Glutamatergic neuron (in vitro differentiated cells): Measurements from ENCODE around the gene CDK14. TPM values are rescaled to one million over a fixed set of nuclear protein-coding genes. Genes with fewer than 3 reads are reported as not detected.

Experiments
- DNase-seq: peaks from one replicate; pipeline ENCODE4 v3.0.0; 2022
- H3K27ac Mint-ChIP-seq: one replicate; pipeline ENCODE4 v1.8.0; 2020; ENCODE audit warnings: mild to moderate bottlenecking, mixed read lengths, inconsistent platforms; ENCODE audit not compliant: unreplicated experiment
- H3K27me3 Mint-ChIP-seq: one replicate; pipeline ENCODE4 v1.8.0; 2020; ENCODE audit warnings: mild to moderate bottlenecking, moderate library complexity, mixed read lengths, inconsistent platforms; ENCODE audit not compliant: unreplicated experiment
- H3K36me3 Mint-ChIP-seq: one replicate; pipeline ENCODE4 v1.8.0; 2020; ENCODE audit warnings: mild to moderate bottlenecking, mixed read lengths, inconsistent platforms; ENCODE audit not compliant: unreplicated experiment
- H3K4me1 Mint-ChIP-seq: one replicate; pipeline ENCODE4 v1.8.0; 2020; ENCODE audit warnings: mild to moderate bottlenecking, low read depth, mixed read lengths, inconsistent platforms; ENCODE audit not compliant: unreplicated experiment
- H3K4me3 Mint-ChIP-seq: one replicate; pipeline ENCODE4 v1.8.0; 2020; ENCODE audit warnings: mild to moderate bottlenecking, mixed read lengths, inconsistent platforms; ENCODE audit not compliant: unreplicated experiment
- H3K9me3 Mint-ChIP-seq: one replicate; pipeline ENCODE4 v1.8.0; 2020; ENCODE audit warnings: mild to moderate bottlenecking, moderate library complexity, mixed read lengths, inconsistent platforms; ENCODE audit not compliant: unreplicated experiment
- total RNA-seq: library from RNA; stranded (reverse); fragmentation: NEBNext Ultra II Directional; extraction: Animal tissue kit (Norgen Biotek cat#: 25700); gene quantifications from one replicate; pipeline ENCODE4 v1.2.1, GENCODE V29; 2021; ENCODE audit not compliant: unreplicated experiment
- TF ChIP-seq, protein P1 (sequence below): fragments of 200-600 bp; sonication (generic); IDR thresholded peaks from one replicate; pipeline ENCODE4 v1.5.0; 2021; ENCODE audit not compliant: partially characterized antibody, unreplicated experiment

CDK14 gene
- total RNA-seq, 1 donor from 2014 or later: 96.5 TPM

DNA sequence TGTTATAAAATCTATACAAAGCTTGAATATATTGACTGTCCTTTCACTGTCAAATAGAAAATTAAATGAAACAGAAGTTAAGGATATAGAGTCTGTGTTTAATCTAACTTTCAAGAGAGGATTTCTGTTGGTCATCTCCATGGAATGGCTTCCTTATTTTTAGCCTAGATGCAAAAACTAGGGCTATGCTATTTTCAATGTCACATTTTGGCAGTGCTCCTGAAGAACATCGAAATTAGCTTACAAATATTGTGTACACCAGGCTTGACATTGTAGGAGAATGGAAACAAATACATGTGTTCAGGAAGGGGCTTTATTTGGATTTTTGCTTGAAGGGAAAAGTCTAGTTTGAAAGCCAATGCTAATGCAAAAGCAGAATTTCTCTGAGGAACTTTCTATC is 295.4 kb downstream of the CDK14 start:
- Mint-ChIP-seq H3K36me3 (no peaks in the 10 kb centered on the region), H3K9me3 (no peaks in the 10 kb centered on the region), H3K4me3 (no peak overlapping the region), H3K27me3 (no peaks in the 10 kb centered on the region), H3K4me1 (peaks cover 13% of the 10 kb centered on the region), H3K27ac (no peak overlapping the region)
- no peak for DNase-seq
- TF ChIP-seq, protein P1, sequence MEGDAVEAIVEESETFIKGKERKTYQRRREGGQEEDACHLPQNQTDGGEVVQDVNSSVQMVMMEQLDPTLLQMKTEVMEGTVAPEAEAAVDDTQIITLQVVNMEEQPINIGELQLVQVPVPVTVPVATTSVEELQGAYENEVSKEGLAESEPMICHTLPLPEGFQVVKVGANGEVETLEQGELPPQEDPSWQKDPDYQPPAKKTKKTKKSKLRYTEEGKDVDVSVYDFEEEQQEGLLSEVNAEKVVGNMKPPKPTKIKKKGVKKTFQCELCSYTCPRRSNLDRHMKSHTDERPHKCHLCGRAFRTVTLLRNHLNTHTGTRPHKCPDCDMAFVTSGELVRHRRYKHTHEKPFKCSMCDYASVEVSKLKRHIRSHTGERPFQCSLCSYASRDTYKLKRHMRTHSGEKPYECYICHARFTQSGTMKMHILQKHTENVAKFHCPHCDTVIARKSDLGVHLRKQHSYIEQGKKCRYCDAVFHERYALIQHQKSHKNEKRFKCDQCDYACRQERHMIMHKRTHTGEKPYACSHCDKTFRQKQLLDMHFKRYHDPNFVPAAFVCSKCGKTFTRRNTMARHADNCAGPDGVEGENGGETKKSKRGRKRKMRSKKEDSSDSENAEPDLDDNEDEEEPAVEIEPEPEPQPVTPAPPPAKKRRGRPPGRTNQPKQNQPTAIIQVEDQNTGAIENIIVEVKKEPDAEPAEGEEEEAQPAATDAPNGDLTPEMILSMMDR: no peak

DNA sequence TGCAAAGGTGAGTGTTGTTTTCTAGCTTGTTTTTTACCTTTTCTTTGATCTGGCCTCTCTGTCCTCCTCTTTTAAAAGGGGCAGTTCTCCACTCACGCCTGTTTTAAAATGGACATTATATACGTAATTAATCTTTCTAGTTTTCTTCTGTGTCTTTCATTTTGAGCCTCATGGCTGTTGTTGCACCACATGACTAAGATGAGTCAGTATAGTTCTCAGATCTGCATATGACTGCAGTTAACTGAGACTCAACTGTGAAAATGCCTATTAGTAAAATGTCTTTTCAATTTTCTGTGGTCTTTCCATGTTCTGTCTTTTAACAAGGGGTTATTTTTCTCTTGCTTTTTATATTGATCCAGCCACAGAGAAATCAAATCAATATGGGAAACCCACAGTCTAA is 296.1 kb downstream of the CDK14 start:
- no peaks in the 10 kb centered on the region for H3K36me3 Mint-ChIP-seq
- H3K9me3 Mint-ChIP-seq: no peaks in the 10 kb centered on the region
- no peak overlapping the region for H3K27ac Mint-ChIP-seq
- no peaks in the 10 kb centered on the region for H3K27me3 Mint-ChIP-seq
- H3K4me1 Mint-ChIP-seq: peaks cover 13% of the 10 kb centered on the region
- TF ChIP-seq, protein P1: no peak
- H3K4me3 Mint-ChIP-seq: no peak overlapping the region
- DNase-seq: no peak

DNA sequence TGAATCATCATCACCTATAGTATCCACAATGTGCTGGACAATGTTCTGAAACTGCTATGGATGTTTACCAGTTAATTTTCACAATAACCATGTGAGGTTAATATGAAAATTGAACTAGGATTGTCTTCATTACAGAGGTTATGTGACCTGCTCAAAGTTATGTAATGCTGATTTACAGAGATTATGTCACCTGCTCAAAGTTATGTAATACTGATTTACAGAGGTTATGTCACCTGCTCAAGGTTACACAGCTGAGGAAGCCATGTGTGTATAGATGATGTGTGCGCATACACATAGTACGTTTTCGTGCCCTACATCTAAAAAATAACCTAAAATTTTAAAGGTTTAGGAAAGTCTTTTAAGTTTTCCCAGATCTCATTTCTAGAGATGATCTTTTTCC is 298.0 kb downstream of the CDK14 start:
- DNase-seq: no peak
- Mint-ChIP-seq H3K27me3 (no peaks in the 10 kb centered on the region), H3K36me3 (no peaks in the 10 kb centered on the region), H3K9me3 (no peaks in the 10 kb centered on the region), H3K27ac (no peak overlapping the region), H3K4me1 (peaks cover 13% of the 10 kb centered on the region), H3K4me3 (no peak overlapping the region)
- TF ChIP-seq, protein P1: no peak

DNA sequence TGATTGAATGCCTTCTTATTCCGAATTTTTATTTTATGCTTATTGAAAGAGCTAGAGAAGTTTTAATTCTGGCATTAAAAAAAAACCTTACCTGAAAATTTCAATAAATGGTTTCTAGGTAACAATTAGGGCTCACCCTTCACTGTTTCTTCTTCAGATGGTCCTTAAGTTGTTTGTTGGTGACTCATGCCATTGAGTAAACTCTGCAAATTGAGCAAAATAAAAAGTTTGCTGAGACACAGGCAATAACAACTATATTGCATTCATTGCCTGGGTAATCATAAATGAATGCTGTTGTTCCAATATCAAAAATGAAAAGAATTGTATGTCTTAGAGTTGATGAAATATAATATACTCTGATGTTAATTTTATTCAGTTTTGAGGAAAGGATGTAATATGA is 300.3 kb downstream of the CDK14 start:
- TF ChIP-seq, protein P1: no peak
- H3K4me3 Mint-ChIP-seq: no peak overlapping the region

DNA sequence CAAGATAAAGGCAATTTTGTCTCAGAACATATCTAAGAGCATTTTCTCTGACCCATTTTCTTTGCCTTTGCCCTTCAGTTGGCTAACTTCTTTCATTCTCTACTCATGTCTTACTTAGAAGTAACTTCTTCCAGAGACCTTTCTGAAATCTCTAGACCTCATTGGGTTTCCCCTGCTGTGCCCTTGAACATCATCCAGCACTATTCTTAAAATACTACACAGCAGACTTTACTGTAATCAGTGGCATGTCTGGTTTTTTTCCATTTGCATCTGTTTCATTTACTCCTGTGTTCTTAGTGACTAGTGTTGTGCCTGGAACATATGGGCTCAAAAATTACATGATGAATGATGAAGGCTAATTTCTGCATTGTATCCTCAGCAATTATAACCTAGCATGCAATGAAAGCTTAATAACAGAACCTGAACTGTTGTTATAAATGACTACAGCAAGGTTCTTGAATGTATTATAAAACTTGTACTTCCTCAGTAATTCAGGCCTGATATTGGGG is 301.9 kb downstream of the CDK14 start:
- no peaks in the 10 kb centered on the region for H3K9me3 Mint-ChIP-seq
- H3K4me1 Mint-ChIP-seq: no peaks in the 10 kb centered on the region
- H3K4me3 Mint-ChIP-seq: no peak overlapping the region
- no peaks in the 10 kb centered on the region for H3K27me3 Mint-ChIP-seq
- H3K27ac Mint-ChIP-seq: no peak overlapping the region
- no peak for DNase-seq
- H3K36me3 Mint-ChIP-seq: no peaks in the 10 kb centered on the region
- TF ChIP-seq, protein P1: no peak

More for the DNA sequence above, 300.3 kb downstream of the CDK14 start:
- no peaks in the 10 kb centered on the region for H3K36me3 Mint-ChIP-seq
- peaks cover 7% of the 10 kb centered on the region for H3K4me1 Mint-ChIP-seq
- no peaks in the 10 kb centered on the region for H3K27me3 Mint-ChIP-seq
- DNase-seq: no peak
- no peak overlapping the region for H3K27ac Mint-ChIP-seq
- H3K9me3 Mint-ChIP-seq: no peaks in the 10 kb centered on the region
